Measurements from ENCODE around the gene SPATA2L.
A peak's percentile ranks its signal among the peaks of the same experiment; 100 is the strongest.

SPATA2L gene, protein sequence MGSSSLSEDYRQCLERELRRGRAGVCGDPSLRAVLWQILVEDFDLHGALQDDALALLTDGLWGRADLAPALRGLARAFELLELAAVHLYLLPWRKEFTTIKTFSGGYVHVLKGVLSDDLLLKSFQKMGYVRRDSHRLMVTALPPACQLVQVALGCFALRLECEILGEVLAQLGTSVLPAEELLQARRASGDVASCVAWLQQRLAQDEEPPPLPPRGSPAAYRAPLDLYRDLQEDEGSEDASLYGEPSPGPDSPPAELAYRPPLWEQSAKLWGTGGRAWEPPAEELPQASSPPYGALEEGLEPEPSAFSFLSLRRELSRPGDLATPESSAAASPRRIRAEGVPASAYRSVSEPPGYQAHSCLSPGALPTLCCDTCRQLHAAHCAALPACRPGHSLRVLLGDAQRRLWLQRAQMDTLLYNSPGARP

GRCh38 chr16:89701425-89702406 lies at the start of gene SPATA2L:
Gene SPATA2L (minus strand): TSS chr16:89701705. CDS start chr16:89701232, 473 bp downstream.
- peak; percentile 88 for DNase-seq (ENCODE audit: low spot score)

- peak; percentile 40 for DNase-seq (ENCODE audit: low spot score)
Observed at GRCh38 chr16:89749637-89750036, 48.1 kb upstream of the SPATA2L start.

DNA sequence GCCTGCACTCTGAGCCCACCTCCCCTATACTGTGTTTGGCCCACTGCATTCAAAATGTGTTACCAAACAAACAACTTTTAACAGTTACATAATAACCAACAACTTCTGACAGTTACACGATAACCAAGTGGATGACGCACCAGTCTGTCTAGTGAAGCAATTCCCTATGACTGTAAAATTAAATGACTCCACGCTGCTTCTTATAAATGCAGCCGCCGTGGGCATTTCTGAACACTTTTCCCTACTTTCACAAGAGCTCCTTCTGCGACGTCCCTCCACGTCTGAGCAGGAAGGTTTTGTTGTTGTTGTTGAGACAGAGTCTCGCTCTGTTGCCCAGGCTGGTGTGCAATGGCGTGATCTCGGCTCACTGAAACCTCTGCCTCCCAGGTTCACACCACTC lies 47.4 kb upstream of the SPATA2L start:
- DNase-seq (ENCODE audit: low spot score), result no peak

DNA sequence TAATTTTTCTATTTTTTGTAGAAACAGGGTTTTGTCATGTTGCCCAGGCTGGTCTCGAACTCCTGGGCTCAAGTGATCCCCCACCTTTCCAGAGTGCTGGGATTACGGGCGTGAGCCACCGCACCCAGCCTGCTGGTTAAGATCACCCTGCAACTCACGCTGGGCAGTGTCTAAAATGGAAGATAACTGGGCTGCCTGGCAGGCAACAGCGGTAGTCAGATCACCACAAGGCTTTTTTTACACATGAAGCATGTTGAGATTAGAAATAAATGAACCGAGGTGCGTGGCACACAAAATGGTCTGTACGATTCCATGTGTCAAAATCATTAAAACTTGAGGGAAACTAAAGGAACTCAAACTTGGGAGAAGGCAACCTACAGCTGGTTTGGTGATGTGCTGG lies 46.6 kb upstream of the SPATA2L start:
- no peak for DNase-seq (ENCODE audit: low spot score)

- DNase-seq (ENCODE audit: low spot score), result no peak
Observed at GRCh38 chr16:89746043-89746442, 44.5 kb upstream of the SPATA2L start.

GRCh38 chr16:89744813-89745212 lies 43.3 kb upstream of the SPATA2L start:
- no peak for DNase-seq (ENCODE audit: low spot score)

DNA sequence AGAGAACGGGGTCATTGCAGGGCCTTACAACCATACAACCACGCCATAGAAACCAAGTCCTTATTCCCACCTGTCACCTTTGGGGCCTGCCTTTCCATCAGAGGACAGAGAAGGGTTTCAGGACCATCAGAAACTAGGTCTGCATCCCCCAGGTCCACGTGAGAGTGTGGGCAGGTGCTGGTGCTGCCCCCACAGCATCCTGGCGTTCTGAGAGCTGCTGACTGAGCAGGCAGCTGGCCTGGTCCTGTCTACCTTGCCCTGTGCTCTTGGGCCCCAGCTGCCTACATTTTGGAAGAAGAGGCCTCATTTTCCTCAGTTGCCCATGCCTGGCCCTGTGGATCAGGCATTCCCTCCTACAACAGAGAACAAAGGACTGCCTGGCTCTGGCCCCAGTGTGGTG lies 41.4 kb upstream of the SPATA2L start:
- no peak for DNase-seq (ENCODE audit: low spot score)

DNA sequence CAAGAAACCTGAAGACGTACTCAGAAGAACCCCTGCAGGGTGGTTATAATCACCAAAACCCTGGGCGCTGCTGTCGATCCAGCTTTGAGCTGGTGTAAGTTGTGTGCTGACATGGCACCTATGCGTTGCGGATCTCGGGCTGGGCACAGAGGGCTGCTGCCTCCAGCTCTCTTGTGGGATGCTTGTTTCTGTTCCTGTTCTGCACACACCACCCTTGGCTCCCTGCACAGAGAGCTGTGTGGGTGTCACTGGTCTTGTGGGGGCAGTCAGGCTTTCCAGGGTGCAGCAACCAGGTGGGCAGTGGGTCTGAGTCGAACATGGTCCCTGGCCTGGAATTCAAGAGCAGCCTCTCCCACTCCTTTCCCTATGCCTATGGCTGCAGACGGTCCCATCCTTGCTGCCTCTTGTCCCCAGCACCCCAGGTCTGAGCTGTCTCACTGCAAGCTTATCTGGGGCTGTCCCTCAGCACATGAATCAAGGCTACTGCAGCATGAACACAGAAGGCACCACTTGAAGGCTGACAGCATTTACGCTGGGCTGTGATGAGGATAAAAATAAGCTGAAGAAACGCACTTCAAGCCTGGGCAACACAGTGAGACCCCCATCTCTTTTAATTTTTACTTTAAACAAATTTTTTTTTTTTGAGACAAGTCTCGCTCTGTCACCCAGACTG lies 40.0 kb upstream of the SPATA2L start:
- peak; percentile 35 for DNase-seq (ENCODE audit: low spot score)

GRCh38 chr16:89739383-89739782 lies 37.9 kb upstream of the SPATA2L start:
- no peak for DNase-seq (ENCODE audit: low spot score)

GRCh38 chr16:89738538-89739317 lies 37.2 kb upstream of the SPATA2L start:
- DNase-seq (ENCODE audit: low spot score), result no peak

GRCh38 chr16:89738072-89738377 lies 36.5 kb upstream of the SPATA2L start:
- no peak for DNase-seq (ENCODE audit: low spot score)

- no peak for DNase-seq (ENCODE audit: low spot score)
Observed at GRCh38 chr16:89737341-89738071, 36.0 kb upstream of the SPATA2L start.

- DNase-seq (ENCODE audit: low spot score), result no peak
Observed at GRCh38 chr16:89736554-89736953, 35.0 kb upstream of the SPATA2L start.

- no peak for DNase-seq (ENCODE audit: low spot score)
Observed at GRCh38 chr16:89733792-89734191, 32.3 kb upstream of the SPATA2L start.

- no peak for DNase-seq (ENCODE audit: low spot score)
Observed at GRCh38 chr16:89733322-89733721, 31.8 kb upstream of the SPATA2L start.

GRCh38 chr16:89732918-89733242 lies 31.4 kb upstream of the SPATA2L start:
- no peak for DNase-seq (ENCODE audit: low spot score)

DNA sequence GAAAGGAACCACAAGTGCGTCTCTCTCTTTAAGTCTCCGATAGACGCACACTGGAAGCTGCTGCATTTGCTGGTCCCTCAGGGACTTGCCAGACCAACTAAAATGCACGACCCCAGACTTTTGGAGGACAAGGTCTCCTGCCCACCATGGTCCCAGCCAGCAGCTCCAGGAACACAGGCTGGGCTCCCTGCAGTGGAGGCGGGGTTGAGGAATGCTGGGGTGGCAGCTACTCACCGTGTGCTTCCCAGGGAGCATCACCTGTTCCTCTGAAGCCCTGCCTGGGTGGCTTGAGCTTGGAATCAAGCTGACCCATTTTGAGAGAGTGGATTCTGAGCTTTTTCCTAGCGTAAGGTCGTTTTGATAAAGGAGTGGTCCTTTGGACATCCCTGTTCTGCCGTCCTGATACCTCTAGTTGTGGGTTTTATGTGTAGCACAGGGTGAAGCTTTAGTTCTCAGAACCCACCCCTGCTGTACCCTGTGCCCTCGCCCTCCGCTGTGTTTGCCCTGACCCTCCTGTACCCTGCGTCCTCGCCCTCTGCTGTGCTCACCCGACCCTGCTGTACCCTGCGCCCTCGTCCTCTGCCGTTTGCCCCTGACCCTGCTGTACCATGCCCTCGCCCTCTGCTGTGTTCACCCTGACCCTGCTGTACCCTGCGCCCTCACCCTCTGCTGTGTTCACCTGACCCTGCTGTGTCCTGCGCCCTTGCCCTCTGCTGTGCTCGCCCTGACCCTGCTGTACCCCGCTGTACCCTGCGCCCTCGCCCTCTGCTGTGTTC lies 30.8 kb upstream of the SPATA2L start:
- no peak for DNase-seq (ENCODE audit: low spot score)

GRCh38 chr16:89730610-89731234 lies 29.2 kb upstream of the SPATA2L start:
- no peak for DNase-seq (ENCODE audit: low spot score)

- no peak for DNase-seq (ENCODE audit: low spot score)
Observed at GRCh38 chr16:89729863-89730593, 28.5 kb upstream of the SPATA2L start.

All from Ammon's horn (tissue), 1 donor.